ENCODE data around the gene NTNG1.

DNA sequence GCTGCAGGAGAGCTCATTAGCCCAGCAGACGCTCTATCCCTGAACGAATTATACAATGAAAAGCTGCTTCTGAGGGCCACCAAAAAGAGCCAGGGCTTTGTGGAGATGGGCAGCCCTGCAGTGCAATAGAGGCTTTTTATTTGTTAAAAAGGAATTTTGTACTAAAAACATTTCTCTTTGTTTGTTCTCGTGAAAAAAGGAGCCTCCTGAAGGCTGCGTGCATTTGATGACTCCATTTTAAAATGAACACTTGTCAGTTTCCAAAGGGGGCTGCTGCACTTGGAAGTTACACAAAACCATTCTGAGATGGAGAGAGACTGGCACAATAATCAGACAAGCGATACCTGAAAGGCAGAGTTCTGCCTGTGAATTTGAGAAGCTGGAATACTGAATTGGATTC is 202.8 kb downstream of the NTNG1 start:
- TF ChIP-seq CTCF (IDR thresholded peaks at IDR 0.05) (no peak), EZH2phosphoT487 (IDR thresholded peaks at IDR 0.05) (no peak), EZH2 (IDR thresholded peaks at IDR 0.05) (no peak)

Data from neural progenitor cell (in vitro differentiated cells).